PC-9 (cell line): ENCODE data around the gene SMIM24. TPM values are rescaled to one million over a fixed set of nuclear protein-coding genes. Genes with fewer than 3 reads are reported as not detected.

Source experiments
- BruUV-seq: library from RNA; stranded (reverse); fragments of 400-500 nt; replicated peaks from 2 replicates; lab custom pipeline; 2021; lab: Mats Ljungman, UMichigan
- CTCF ChIA-PET: fragments of 300-600 bp; sonication (Branson Sonifier 250); formaldehyde crosslinking; loops from one replicate; lab custom pipeline; 2022; ENCODE audit warnings: antibody characterized with exemption; lab: Charles Lee
- POLR2A ChIA-PET: fragments of 300-600 bp; sonication (Branson Sonifier 250); formaldehyde crosslinking; loops from one replicate; lab custom pipeline; 2022; ENCODE audit warnings: antibody characterized with exemption; ENCODE audit not compliant: unreplicated experiment; lab: Charles Lee
- DNase-seq, 2 experiments: peaks; one replicate each; pipeline versions ENCODE4 v3.0.0 to v3.0.0-alpha.2; 2015 to 2022; ENCODE audit warnings: mixed read lengths in 1 of 2
- H2AFZ ChIP-seq: fragments of 200-600 bp; sonication (generic); 2 replicates; pipeline ENCODE4 v1.8.1; 2017; ENCODE audit warnings: antibody characterized with exemption
- H3F3A ChIP-seq: fragments of 200-600 bp; sonication (generic); 2 replicates; pipeline ENCODE4 v1.8.1; 2017; ENCODE audit warnings: antibody characterized with exemption, mild to moderate bottlenecking, low read depth; ENCODE audit not compliant: insufficient read depth
- H3K27ac ChIP-seq: fragments of 200-600 bp; sonication (generic); 2 replicates; pipeline ENCODE4 v1.6.1; 2016; ENCODE audit warnings: mixed run types
- H3K27me3 ChIP-seq: fragments of 200-600 bp; sonication (generic); 2 replicates; pipeline ENCODE4 v1.6.1; 2016; ENCODE audit warnings: low read depth, mixed run types; ENCODE audit not compliant: insufficient read depth
- H3K36me3 ChIP-seq: fragments of 200-600 bp; sonication (generic); 2 replicates; pipeline ENCODE4 v1.6.1; 2016; ENCODE audit warnings: low read depth, mixed run types
- H3K4me1 ChIP-seq: fragments of 200-600 bp; sonication (generic); replicated peaks from 2 replicates; pipeline ENCODE4 v1.6.1; 2016; ENCODE audit warnings: mixed run types; ENCODE audit not compliant: insufficient read depth
- H3K4me2 ChIP-seq: fragments of 200-600 bp; sonication (generic); 2 replicates; pipeline ENCODE4 v1.6.1; 2017; ENCODE audit warnings: mixed run types
- H3K4me3 ChIP-seq: fragments of 200-600 bp; sonication (generic); 2 replicates; pipeline ENCODE4 v1.6.1; 2016; ENCODE audit warnings: mixed run types
- H3K79me2 ChIP-seq: fragments of 200-600 bp; sonication (generic); 2 replicates; pipeline ENCODE4 v1.6.1; 2017; ENCODE audit warnings: low read depth, mixed run types
- H3K9me2 ChIP-seq: fragments of 200-600 bp; sonication (generic); 2 replicates; pipeline ENCODE4 v1.8.1; 2017; ENCODE audit warnings: mild to moderate bottlenecking; ENCODE audit not compliant: insufficient read depth
- H3K9me3 ChIP-seq: fragments of 200-600 bp; sonication (generic); 2 replicates; pipeline ENCODE4 v1.8.1; 2016; ENCODE audit warnings: low read depth; ENCODE audit not compliant: insufficient read depth
- H4K20me1 ChIP-seq: fragments of 200-600 bp; sonication (generic); 2 replicates; pipeline ENCODE4 v1.8.1; 2017; ENCODE audit not compliant: insufficient read depth
- EZH2 ChIP-seq: fragments of 200-600 bp; sonication (generic); IDR thresholded peaks from 2 replicates; pipeline ENCODE4 v1.8.0; 2017; ENCODE audit warnings: antibody characterized with exemption, low read depth
- intact Hi-C: fragments of 100-400 bp; cut with micrococcal nuclease; formaldehyde crosslinking; loops from one replicate; pipeline ENCODE4 v1.10.0; 2022; ENCODE audit not compliant: unreplicated experiment
- total RNA-seq: library from RNA; stranded (reverse); gene quantifications from 2 replicates; pipeline ENCODE4 v1.2.3, GENCODE V29; 2021
- TF ChIP-seq, protein P1 (sequence below): fragments of 200-600 bp; sonication (generic); conservative IDR thresholded peaks from 2 replicates; pipeline ENCODE4 v1.6.1; 2017; ENCODE audit warnings: mixed run types, antibody characterized with exemption, mild to moderate bottlenecking, moderate library complexity

Gene SMIM24
- total RNA-seq, 1 experiment from 2014 or later: not detected

DNA sequence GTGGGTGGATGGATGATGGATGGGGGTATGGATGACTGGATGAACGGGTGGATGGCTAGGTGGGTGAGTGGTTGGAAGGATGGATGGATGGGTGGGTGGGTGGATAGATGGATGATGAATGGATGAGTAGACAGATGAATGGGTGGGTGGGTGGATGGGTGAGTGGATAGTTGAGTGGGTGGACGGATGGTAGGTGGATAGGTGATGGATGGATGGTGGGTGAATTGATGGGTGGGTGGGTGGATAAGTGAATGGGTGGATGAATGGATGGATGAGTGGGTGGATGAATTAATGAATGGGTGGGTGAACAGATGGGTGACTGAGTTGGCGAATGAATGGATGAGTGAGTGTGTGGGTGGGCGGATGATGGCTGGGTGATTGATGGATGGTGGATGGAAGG is 4.9 kb downstream of the SMIM24 start:
- BruUV-seq: no TSS peak
- intact Hi-C loops: no loop called here
- POLR2A ChIA-PET: no interaction called here

GRCh38 chr19:3474614-3475013 is 5.7 kb downstream of the SMIM24 start:
- Histone ChIP-seq H3K36me3 (no peaks in the 10 kb centered on the region), H3K79me2 (no peaks in the 10 kb centered on the region), H3K4me2 (no peak overlapping the region), H2AFZ (no peak overlapping the region), H3K9me2 (no peaks in the 10 kb centered on the region), H3F3A (no peaks in the 10 kb centered on the region), H3K27me3 (no peaks in the 10 kb centered on the region), H3K4me1 (no peaks in the 10 kb centered on the region), H3K9me3 (no peaks in the 10 kb centered on the region), H3K4me3 (no peak overlapping the region), H3K27ac (no peak overlapping the region), H4K20me1 (no peaks in the 10 kb centered on the region)
- ChIA-PET POLR2A (no interaction called here), CTCF (no interaction called here)
- no peak for DNase-seq
- TF ChIP-seq, protein P1, sequence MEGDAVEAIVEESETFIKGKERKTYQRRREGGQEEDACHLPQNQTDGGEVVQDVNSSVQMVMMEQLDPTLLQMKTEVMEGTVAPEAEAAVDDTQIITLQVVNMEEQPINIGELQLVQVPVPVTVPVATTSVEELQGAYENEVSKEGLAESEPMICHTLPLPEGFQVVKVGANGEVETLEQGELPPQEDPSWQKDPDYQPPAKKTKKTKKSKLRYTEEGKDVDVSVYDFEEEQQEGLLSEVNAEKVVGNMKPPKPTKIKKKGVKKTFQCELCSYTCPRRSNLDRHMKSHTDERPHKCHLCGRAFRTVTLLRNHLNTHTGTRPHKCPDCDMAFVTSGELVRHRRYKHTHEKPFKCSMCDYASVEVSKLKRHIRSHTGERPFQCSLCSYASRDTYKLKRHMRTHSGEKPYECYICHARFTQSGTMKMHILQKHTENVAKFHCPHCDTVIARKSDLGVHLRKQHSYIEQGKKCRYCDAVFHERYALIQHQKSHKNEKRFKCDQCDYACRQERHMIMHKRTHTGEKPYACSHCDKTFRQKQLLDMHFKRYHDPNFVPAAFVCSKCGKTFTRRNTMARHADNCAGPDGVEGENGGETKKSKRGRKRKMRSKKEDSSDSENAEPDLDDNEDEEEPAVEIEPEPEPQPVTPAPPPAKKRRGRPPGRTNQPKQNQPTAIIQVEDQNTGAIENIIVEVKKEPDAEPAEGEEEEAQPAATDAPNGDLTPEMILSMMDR: no peak
- TF ChIP-seq EZH2: no peak
- BruUV-seq: no TSS peak
- intact Hi-C loops: no loop called here

More for the DNA sequence above, 4.9 kb downstream of the SMIM24 start:
- CTCF ChIA-PET: no interaction called here
- Histone ChIP-seq H3K27ac (no peak overlapping the region), H3K9me2 (no peaks in the 10 kb centered on the region), H3K4me2 (no peak overlapping the region), H3K27me3 (no peaks in the 10 kb centered on the region), H3K4me1 (no peaks in the 10 kb centered on the region), H3K79me2 (no peaks in the 10 kb centered on the region), H3F3A (no peaks in the 10 kb centered on the region), H3K36me3 (no peaks in the 10 kb centered on the region), H3K9me3 (no peaks in the 10 kb centered on the region), H2AFZ (no peak overlapping the region), H3K4me3 (no peak overlapping the region), H4K20me1 (no peaks in the 10 kb centered on the region)
- DNase-seq: no peak
- TF ChIP-seq, protein P1: no peak
- TF ChIP-seq EZH2: no peak

DNA sequence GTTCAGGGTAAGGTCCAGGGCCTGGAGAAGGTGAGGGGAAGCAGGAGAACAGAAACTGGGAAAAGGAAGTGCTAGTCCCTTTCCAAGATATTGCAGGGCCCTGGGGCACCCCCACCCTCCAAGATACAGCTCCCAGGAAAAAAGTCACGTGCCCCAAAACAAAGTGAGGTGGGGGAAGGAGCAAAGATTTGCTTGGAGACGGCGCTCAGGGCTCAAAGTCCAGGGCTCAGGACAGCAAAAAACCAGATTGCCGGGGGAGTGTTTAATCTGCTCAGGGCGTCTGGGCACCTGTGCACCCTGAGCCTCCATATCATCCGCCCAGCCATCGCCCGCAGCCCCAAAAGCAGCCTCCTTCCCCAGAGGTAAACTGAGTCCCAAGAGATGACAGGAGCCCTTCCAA is 6.3 kb downstream of the SMIM24 start:
- Histone ChIP-seq H3K9me2 (no peaks in the 10 kb centered on the region), H3F3A (no peaks in the 10 kb centered on the region), H3K36me3 (no peaks in the 10 kb centered on the region), H3K4me3 (no peak overlapping the region), H3K27me3 (no peaks in the 10 kb centered on the region), H3K27ac (no peak overlapping the region), H3K4me2 (no peak overlapping the region), H3K4me1 (no peaks in the 10 kb centered on the region), H2AFZ (no peak overlapping the region), H4K20me1 (no peaks in the 10 kb centered on the region), H3K9me3 (no peaks in the 10 kb centered on the region), H3K79me2 (no peaks in the 10 kb centered on the region)
- CTCF ChIA-PET: no interaction called here
- POLR2A ChIA-PET: no interaction called here
- no peak for DNase-seq
- BruUV-seq: no TSS peak
- intact Hi-C loops: no loop called here
- TF ChIP-seq, protein P1: no peak
- no peak for TF ChIP-seq EZH2
